ENCODE data around the gene MICALL2.
A peak's percentile ranks its signal among the peaks of the same experiment; 100 is the strongest.

The MICALL2 gene

GRCh38 chr7:1411414-1411813 is 47.9 kb downstream of the MICALL2 start:
- no peak for DNase-seq

GRCh38 chr7:1410992-1411391 is 48.3 kb downstream of the MICALL2 start:
- DNase-seq, result no peak

GRCh38 chr7:1409555-1409954 is 49.7 kb downstream of the MICALL2 start:
- no peak for DNase-seq

GRCh38 chr7:1408466-1408865 is 50.8 kb downstream of the MICALL2 start:
- DNase-seq, result no peak

- peak in 1 of 2 experiments; percentile 40 for DNase-seq
Measured at GRCh38 chr7:1407892-1408291, 51.4 kb downstream of the MICALL2 start.

GRCh38 chr7:1404898-1405548 is 54.2 kb downstream of the MICALL2 start:
- no peak for DNase-seq

GRCh38 chr7:1404460-1404809 is 54.8 kb downstream of the MICALL2 start:
- no peak for DNase-seq

- DNase-seq, result peak; percentile 60 to 72
Measured at GRCh38 chr7:1403638-1404459, 55.4 kb downstream of the MICALL2 start.

- DNase-seq, result no peak
Measured at GRCh38 chr7:1402791-1403637, 56.3 kb downstream of the MICALL2 start.

GRCh38 chr7:1402110-1402790 is 57.0 kb downstream of the MICALL2 start:
- no peak for DNase-seq

- DNase-seq, result no peak
Measured at GRCh38 chr7:1401011-1401410, 58.3 kb downstream of the MICALL2 start.

- no peak for DNase-seq
Measured at GRCh38 chr7:1400371-1400770, 58.9 kb downstream of the MICALL2 start.

- DNase-seq, result no peak
Measured at GRCh38 chr7:1397491-1398327, 61.6 kb downstream of the MICALL2 start.

GRCh38 chr7:1396195-1396594 is 63.1 kb downstream of the MICALL2 start:
- no peak for DNase-seq

GRCh38 chr7:1395211-1396070 is 63.8 kb downstream of the MICALL2 start:
- DNase-seq, result no peak

- no peak for DNase-seq
Measured at GRCh38 chr7:1394371-1394770, 64.9 kb downstream of the MICALL2 start.

- no peak for DNase-seq
Measured at GRCh38 chr7:1393421-1393820, 65.8 kb downstream of the MICALL2 start.

- no peak for DNase-seq
Measured at GRCh38 chr7:1392556-1392955, 66.7 kb downstream of the MICALL2 start.

- DNase-seq, result no peak
Measured at GRCh38 chr7:1391449-1391848, 67.8 kb downstream of the MICALL2 start.

- no peak for DNase-seq
Measured at GRCh38 chr7:1388703-1389335, 70.5 kb downstream of the MICALL2 start.

All from SHP77 (cell line).